SK-N-SH treated with all-trans-retinoic acid at 6 μM for 48 hours (cell line): ENCODE data around the gene KANK2.

ENCODE experiments used
- ARNTL ChIP-seq: fragments of 450-650 bp; formaldehyde crosslinking; IDR thresholded peaks from 2 replicates; pipeline ENCODE4 v1.5.0; 2020; ENCODE audit warnings: low read depth, mild to moderate bottlenecking, moderate library complexity, borderline replicate concordance
- GLIS3 ChIP-seq: fragments of 250-450 bp; sonication (Bioruptor Pico); IDR thresholded peaks from 2 replicates; pipeline ENCODE4 v1.5.0; 2020; ENCODE audit warnings: mild to moderate bottlenecking, moderate library complexity
- RARB ChIP-seq: fragments of 250-450 bp; sonication (Bioruptor Pico); IDR thresholded peaks from 2 replicates; pipeline ENCODE4 v1.8.0; 2021; ENCODE audit warnings: mild to moderate bottlenecking, moderate library complexity
- ZFP30 ChIP-seq: fragments of 450-650 bp; formaldehyde crosslinking; IDR thresholded peaks from 2 replicates; pipeline ENCODE4 v1.5.0; 2022; ENCODE audit warnings: mild to moderate bottlenecking, moderate library complexity
- ZNF565 ChIP-seq: fragments of 450-650 bp; formaldehyde crosslinking; conservative IDR thresholded peaks from 2 replicates; pipeline ENCODE4 v1.5.0; 2020; ENCODE audit warnings: low read depth, mild to moderate bottlenecking, moderate library complexity
- ZNF8 ChIP-seq: fragments of 450-650 bp; formaldehyde crosslinking; IDR thresholded peaks from 2 replicates; pipeline ENCODE4 v1.5.0; 2020; ENCODE audit warnings: mild to moderate bottlenecking, moderate library complexity
- TF ChIP-seq, protein P1 (sequence below): fragments of 250-450 bp; sonication (Bioruptor Pico); IDR thresholded peaks from 2 replicates; pipeline ENCODE4 v1.8.0; 2020; ENCODE audit warnings: mild to moderate bottlenecking, moderate library complexity, borderline replicate concordance
- TF ChIP-seq, protein P2 (sequence below): fragments of 250-450 bp; sonication (Bioruptor Pico); IDR thresholded peaks from 2 replicates; pipeline ENCODE4 v1.8.0; 2021; ENCODE audit warnings: low read depth, mild to moderate bottlenecking, moderate library complexity, borderline replicate concordance

DNA sequence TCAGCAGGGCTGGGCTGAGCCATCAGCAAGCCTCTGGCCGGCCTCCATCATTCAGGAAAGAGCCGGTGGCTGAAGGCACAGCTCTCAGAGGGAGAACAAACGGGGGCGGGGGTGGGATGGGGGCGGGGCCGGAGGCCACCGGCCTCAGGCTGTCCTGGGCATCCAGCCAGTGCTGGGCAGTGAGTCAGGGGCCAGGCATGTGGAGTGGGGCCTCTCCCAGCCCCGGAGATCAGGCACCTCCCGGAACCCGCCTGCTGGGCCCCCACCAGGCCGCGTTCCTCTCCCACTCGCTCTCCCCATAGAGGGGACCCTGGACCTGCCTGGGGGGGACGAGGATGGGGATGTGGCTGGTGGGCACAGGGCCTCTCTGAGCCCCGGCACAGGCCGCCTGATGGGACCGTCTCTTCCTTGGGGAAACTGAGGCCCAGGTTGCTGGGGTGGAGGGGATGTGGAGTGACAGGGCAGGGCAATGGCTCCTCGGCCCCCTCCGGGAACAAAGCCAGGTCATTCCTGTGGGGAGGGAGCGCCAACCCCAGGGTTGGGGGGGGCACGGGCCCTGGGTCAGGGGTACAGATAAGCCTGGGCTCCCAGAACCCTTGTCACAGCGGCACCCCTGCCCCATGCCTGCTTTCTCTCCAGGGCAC is 54.7 kb downstream of the KANK2 start:
- TF ChIP-seq ZNF565 (CRISPR knock-in tag) (no peak), ARNTL (no peak), ZFP30 (CRISPR knock-in tag) (no peak), ZNF8 (CRISPR knock-in tag) (no peak), RARB (CRISPR knock-in tag) (no peak), GLIS3 (CRISPR knock-in tag) (no peak)
- TF ChIP-seq, protein P1, sequence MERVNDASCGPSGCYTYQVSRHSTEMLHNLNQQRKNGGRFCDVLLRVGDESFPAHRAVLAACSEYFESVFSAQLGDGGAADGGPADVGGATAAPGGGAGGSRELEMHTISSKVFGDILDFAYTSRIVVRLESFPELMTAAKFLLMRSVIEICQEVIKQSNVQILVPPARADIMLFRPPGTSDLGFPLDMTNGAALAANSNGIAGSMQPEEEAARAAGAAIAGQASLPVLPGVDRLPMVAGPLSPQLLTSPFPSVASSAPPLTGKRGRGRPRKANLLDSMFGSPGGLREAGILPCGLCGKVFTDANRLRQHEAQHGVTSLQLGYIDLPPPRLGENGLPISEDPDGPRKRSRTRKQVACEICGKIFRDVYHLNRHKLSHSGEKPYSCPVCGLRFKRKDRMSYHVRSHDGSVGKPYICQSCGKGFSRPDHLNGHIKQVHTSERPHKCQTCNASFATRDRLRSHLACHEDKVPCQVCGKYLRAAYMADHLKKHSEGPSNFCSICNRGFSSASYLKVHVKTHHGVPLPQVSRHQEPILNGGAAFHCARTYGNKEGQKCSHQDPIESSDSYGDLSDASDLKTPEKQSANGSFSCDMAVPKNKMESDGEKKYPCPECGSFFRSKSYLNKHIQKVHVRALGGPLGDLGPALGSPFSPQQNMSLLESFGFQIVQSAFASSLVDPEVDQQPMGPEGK (CRISPR knock-in tag), result peak; percentile 95; the same call in 1 of the 2 replicates
- TF ChIP-seq, protein P2, sequence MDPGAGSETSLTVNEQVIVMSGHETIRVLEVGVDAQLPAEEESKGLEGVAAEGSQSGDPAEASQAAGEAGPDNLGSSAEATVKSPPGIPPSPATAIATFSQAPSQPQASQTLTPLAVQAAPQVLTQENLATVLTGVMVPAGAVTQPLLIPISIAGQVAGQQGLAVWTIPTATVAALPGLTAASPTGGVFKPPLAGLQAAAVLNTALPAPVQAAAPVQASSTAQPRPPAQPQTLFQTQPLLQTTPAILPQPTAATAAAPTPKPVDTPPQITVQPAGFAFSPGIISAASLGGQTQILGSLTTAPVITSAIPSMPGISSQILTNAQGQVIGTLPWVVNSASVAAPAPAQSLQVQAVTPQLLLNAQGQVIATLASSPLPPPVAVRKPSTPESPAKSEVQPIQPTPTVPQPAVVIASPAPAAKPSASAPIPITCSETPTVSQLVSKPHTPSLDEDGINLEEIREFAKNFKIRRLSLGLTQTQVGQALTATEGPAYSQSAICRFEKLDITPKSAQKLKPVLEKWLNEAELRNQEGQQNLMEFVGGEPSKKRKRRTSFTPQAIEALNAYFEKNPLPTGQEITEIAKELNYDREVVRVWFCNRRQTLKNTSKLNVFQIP (CRISPR knock-in tag), result no peak
